Epithelial cell of prostate (primary cell): ENCODE results near the gene NUTM2E.
"Not testable (repeated sequence)": the region's sequence is repeated elsewhere in the genome, so short reads cannot be mapped to it uniquely, and the experiment has no call there.

Experiments used
- DNase-seq: peaks from one replicate; pipeline ENCODE4 v3.0.0-alpha.2; 2011; ENCODE audit warnings: low read depth, low spot score
- H3K27ac ChIP-seq: fragments of 450-650 bp; 2 replicates; pipeline ENCODE4 v1.5.1; 2017; ENCODE audit warnings: mild to moderate bottlenecking

The NUTM2E gene

GRCh38 chr10:79826496-79827215 lies at the start of gene NUTM2E:
Gene NUTM2E, plus strand, starts transcription at chr10:79826739. Its CDS starts 15,002 bp downstream, at chr10:79841741.
- DNase-seq: not testable (repeated sequence)
- peak within 1 kb of the TSS; percentile 82 for H3K27ac ChIP-seq

DNA sequence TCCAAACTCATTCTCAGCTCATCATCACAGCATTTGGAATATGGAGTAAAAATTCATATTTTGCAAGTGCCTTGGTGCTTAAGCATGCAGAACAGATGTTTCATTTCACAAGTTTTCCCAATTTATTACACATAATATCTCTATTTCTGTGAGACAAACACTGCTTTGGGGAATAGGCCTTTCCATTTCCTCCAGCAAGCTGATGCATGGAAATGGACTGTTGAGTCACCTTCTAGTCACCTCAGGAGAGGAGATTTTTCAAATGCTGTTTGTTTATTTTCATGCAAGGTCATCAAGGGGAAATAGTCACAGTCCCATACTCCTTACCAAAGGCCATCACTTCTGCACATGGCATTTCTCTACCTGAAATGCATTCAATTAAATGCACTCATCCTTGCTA lies 48.5 kb upstream of the NUTM2E start:
- DNase-seq: not testable (repeated sequence)

DNA sequence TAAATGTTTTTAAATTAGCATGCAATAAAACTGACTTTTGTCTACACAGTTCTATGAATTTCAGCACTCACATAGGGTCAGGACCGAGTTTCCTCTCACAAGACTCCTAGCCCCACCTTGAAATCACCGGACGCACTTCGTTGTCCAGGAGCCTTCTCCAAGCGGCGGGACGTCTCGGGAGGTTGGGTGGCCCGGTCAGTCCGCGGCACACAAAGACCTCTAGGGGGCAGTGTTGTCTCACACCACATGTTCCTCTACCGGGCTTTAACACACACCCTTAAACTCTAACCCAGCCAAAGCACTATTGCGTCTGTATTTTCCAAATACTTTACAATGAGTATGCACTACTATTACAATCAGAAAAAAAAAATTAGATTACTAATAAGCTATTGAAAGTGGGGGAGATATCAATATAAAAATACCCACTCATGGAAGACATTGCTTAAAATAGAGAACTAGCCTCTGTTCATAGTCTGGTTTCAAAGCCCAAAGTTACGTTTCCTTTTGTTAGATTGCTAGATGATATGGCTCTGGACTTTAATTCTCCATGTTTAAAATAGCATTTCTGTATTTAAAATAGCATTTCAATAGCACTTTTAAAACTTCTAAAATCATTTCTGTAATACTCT lies 47.1 kb upstream of the NUTM2E start:
- H3K27ac ChIP-seq: not testable (repeated sequence)
- DNase-seq: peak; percentile 0

More for the DNA sequence above, 48.5 kb upstream of the NUTM2E start:
- H3K27ac ChIP-seq: not testable (repeated sequence)

DNA sequence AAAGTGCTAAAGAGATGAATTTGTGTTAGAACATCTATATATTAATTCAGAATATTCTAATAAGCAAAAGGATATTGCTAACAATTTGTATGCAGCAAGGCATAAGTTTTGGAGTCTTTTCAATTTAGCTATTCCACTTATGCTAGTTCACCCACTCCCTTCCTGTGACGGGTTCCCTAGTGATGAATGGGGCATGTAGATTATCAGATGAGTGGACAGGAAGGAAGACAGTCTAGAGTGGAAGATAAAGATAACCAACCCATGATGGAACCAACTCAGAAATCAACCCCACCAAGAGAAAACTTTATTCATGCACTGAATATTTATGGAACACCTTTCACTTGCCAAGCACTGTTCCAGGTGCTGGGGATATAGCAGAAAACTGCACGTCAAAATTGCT lies 46.5 kb upstream of the NUTM2E start:
- not testable (repeated sequence) for H3K27ac ChIP-seq, DNase-seq

GRCh38 chr10:79781584-79781983 lies 45.0 kb upstream of the NUTM2E start:
- not testable (repeated sequence) for DNase-seq, H3K27ac ChIP-seq

DNA sequence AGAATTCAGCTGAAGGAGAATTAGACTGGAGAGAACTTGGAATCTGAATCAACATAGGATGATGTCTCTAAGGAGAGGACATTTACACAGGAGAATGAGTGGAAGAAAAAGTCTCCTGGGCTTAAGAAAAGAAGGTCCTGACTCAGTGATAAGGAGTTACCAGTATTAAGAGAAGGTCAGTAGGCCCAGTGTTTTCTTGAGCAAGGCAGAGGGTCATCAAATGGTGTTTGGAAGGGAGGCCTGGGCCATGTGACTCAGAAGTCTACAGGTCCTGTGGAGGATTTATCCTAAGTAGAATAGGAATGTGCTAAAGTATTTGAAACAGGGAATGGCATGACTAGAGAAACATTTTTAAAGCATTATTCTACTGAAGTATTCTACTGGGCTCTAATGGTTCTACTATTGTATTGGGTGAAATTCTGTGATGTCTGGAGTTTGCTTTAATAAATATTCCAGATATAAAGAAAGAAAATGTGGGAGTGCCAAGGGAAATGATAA lies 39.0 kb upstream of the NUTM2E start:
- not testable (repeated sequence) for DNase-seq, H3K27ac ChIP-seq

GRCh38 chr10:79789351-79789750 lies 37.2 kb upstream of the NUTM2E start:
- H3K27ac ChIP-seq, DNase-seq: not testable (repeated sequence)

DNA sequence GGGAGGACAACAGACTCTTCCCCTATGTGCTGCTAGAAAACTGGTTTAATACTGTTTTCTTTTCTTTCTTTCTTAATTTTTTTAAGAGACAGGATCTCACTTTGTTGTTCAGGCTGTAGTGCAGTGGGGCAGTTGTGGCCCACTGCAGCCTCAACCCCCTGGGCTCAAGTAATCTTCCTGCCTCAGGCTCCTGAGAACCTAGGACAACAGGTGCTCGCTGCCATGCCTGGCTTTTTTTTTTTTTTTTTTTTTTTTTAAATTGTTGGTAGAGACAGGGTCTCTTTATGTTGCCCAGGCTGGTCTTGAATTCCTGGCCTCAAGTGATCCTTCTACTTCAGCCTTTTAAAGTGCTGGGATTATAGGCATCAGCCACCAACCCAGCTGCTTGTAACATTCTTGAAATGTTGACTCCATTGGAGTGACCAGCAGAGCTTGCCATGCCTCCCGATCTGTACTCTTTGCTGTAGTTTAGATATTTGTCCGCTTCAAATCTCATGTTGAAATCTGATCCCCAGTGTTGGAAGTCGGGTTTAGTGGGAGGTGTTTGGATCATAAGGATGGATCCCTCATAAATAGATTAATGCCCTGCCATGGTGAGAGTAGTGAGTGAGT lies 34.5 kb upstream of the NUTM2E start:
- H3K27ac ChIP-seq, DNase-seq: not testable (repeated sequence)

DNA sequence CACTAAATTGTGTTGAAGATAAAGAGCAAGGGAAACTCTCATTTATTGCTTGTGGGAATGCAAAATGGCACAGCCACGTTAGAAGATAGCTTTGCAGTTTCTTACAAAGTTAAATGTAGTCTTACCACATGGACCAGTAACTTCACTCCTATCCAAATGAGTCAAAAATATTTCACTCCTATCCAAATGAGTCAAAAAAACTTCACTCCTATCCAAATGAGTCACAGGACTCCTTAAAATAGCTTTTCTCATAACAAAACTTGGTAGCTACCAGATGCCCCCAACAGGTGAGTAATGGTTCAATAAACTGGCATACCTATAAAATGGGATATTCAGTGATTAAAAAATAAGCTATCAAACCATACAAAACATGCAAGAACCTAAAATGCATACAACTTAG lies 27.2 kb upstream of the NUTM2E start:
- not testable (repeated sequence) for H3K27ac ChIP-seq, DNase-seq

DNA sequence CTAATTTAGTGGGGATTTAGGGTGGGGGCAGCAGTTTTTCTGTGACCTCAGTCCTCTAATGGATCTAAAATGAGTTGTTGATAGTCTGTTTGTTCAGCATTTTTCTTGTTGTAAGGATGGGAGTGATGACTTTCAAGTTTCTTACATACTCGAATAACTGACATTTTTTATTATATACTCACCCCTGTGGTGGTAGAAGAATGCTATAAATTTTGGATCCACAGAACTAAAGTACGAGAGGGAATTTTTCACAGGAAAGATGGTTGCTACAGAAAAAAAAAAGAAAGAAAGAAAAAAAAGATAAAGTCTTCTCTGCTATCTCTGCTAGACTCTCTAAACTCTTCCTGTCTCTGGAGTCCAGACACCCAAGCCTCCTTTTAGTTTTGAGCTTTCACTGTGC lies 20.7 kb upstream of the NUTM2E start:
- DNase-seq, H3K27ac ChIP-seq: not testable (repeated sequence)

GRCh38 chr10:79811895-79812294 lies 14.6 kb upstream of the NUTM2E start:
- not testable (repeated sequence) for DNase-seq, H3K27ac ChIP-seq

- H3K27ac ChIP-seq, DNase-seq: not testable (repeated sequence)
Measured at GRCh38 chr10:79816290-79816689, 10.2 kb upstream of the NUTM2E start.

- not testable (repeated sequence) for DNase-seq, H3K27ac ChIP-seq
Measured at GRCh38 chr10:79823387-79823786, 3.2 kb upstream of the NUTM2E start.

- H3K27ac ChIP-seq: peak overlapping the region; percentile 82
- DNase-seq: not testable (repeated sequence)
Measured at GRCh38 chr10:79825587-79826011, 940 bp upstream of the NUTM2E start.

GRCh38 chr10:79826131-79826495 lies 426 bp upstream of the NUTM2E start:
- DNase-seq: not testable (repeated sequence)
- H3K27ac ChIP-seq: peak overlapping the region; percentile 82

DNA sequence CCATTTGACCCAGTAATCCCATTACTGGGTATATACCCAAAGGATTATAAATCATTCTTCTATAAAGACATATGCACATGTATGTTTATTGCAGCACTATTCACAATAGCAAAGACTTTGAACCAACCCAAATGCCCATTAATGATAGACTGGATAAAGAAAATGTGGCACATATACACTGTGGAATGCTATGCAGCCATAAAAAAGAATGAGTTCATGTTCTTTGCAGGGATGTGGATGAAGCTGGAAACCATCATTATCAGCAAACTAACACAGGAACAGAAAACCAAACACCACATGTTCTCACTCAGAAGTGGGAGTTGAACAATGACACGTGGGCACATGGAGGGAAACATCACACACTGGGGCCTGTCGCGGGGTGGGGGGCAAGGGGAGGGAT lies 7.3 kb downstream of the NUTM2E start:
- not testable (repeated sequence) for DNase-seq, H3K27ac ChIP-seq

DNA sequence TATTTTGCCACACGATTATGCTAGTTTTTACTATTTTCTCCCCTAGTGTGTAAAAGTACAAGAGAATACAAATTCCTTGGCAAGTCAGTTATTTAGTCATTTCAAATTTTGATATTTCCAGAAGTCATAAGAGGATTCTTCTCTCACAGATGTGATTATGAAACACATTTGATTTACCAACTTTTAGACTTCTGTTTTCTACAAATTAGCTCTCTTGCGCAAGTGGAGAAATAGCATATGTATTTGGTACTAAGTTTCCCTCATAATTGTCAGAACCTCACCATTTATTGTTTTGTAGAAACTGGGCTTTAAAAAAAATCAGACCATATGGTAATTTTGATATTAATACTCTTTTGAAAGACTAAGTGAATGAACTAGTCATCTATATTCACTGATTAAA lies 9.4 kb downstream of the NUTM2E start:
- H3K27ac ChIP-seq, DNase-seq: not testable (repeated sequence)

- DNase-seq, H3K27ac ChIP-seq: not testable (repeated sequence)
Measured at GRCh38 chr10:79836891-79837290, 10.4 kb downstream of the NUTM2E start.

- DNase-seq: not testable (repeated sequence)
Measured at GRCh38 chr10:79838441-79838840, 11.9 kb downstream of the NUTM2E start.

GRCh38 chr10:79853191-79853854 lies 26.8 kb downstream of the NUTM2E start:
- not testable (repeated sequence) for DNase-seq, H3K27ac ChIP-seq

More at GRCh38 chr10:79838441-79838840, 11.9 kb downstream of the NUTM2E start:
- not testable (repeated sequence) for H3K27ac ChIP-seq
